ENCODE results near the gene CBY1. TPM values are rescaled to one million over a fixed set of nuclear protein-coding genes. Genes with fewer than 3 reads are reported as not detected.
A peak's percentile ranks its signal among the peaks of the same experiment; 100 is the strongest.

CBY1 gene
- total RNA-seq, 1 donor from 2014 or later: 29.7 TPM

DNA sequence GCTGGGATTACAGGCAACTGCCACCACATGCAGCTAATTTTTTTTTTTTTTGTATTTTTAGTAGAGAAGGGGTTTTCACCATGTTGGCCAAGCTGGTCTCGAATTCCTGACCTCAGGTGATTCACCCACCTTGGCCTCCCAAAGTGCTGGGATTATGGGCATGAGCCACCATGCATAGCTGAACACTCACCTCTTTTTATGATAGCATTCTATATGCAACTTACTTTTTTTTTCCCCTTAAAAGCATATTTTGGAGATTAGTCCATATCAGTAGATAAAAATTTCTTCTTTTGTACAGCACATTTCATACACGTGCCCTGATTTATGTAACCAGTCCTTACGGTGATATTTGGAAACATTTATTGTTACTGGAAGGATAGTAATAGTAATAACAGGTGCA is 63.9 kb downstream of the CBY1 start:
- Mint-ChIP-seq H3K36me3 (ENCODE audit: low read depth, unreplicated experiment) (peaks cover 41% of the 10 kb centered on the region), H3K4me1 (ENCODE audit: unreplicated experiment) (peaks cover 20% of the 10 kb centered on the region), H3K4me3 (ENCODE audit: unreplicated experiment) (no peak overlapping the region), H3K27me3 (ENCODE audit: unreplicated experiment) (no peaks in the 10 kb centered on the region), H3K9me3 (ENCODE audit: unreplicated experiment) (no peaks in the 10 kb centered on the region), H3K27ac (ENCODE audit: unreplicated experiment) (no peak overlapping the region)
- no peak for DNase-seq (ENCODE audit: low spot score)
- TF ChIP-seq, protein P1, sequence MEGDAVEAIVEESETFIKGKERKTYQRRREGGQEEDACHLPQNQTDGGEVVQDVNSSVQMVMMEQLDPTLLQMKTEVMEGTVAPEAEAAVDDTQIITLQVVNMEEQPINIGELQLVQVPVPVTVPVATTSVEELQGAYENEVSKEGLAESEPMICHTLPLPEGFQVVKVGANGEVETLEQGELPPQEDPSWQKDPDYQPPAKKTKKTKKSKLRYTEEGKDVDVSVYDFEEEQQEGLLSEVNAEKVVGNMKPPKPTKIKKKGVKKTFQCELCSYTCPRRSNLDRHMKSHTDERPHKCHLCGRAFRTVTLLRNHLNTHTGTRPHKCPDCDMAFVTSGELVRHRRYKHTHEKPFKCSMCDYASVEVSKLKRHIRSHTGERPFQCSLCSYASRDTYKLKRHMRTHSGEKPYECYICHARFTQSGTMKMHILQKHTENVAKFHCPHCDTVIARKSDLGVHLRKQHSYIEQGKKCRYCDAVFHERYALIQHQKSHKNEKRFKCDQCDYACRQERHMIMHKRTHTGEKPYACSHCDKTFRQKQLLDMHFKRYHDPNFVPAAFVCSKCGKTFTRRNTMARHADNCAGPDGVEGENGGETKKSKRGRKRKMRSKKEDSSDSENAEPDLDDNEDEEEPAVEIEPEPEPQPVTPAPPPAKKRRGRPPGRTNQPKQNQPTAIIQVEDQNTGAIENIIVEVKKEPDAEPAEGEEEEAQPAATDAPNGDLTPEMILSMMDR (IDR thresholded peaks at IDR 0.05; ENCODE audit: unreplicated experiment): no peak

DNA sequence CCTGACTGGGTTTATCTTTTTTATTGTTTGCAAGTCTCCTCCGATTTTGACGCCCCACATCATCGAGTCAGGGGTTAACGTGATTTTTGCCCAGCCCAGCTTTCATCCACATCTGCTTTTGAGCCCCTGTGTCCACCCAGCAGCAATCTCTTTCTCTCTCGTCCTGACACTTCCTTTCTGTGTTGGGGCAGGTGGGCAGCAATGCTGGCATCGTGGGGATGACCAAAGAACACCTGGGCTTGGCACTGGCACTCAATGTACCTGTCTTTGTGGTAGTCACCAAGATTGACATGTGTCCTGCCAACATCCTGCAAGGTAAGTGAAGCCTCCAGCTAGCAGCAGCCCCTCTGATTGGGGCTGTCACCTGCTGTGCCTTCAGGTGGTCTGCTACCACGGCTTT is 65.1 kb downstream of the CBY1 start:
- Mint-ChIP-seq H3K27ac (ENCODE audit: unreplicated experiment) (no peak overlapping the region), H3K27me3 (ENCODE audit: unreplicated experiment) (no peaks in the 10 kb centered on the region), H3K4me3 (ENCODE audit: unreplicated experiment) (peak overlapping the region; percentile 19), H3K4me1 (ENCODE audit: unreplicated experiment) (peaks cover 18% of the 10 kb centered on the region), H3K9me3 (ENCODE audit: unreplicated experiment) (no peaks in the 10 kb centered on the region), H3K36me3 (ENCODE audit: low read depth, unreplicated experiment) (peaks cover 45% of the 10 kb centered on the region)
- TF ChIP-seq, protein P1 (IDR thresholded peaks at IDR 0.05; ENCODE audit: unreplicated experiment): no peak
- DNase-seq (ENCODE audit: low spot score): no peak

Other genes starting within 250 kb of the CBY1 start
- gene KCNJ4, start 201.4 kb upstream of the CBY1 start, total RNA-seq (ENCODE audit: unreplicated experiment): 0.21 TPM
- 3.7 TPM for gene KDELR3, start 188.5 kb upstream of the CBY1 start, total RNA-seq (ENCODE audit: unreplicated experiment)
- gene DDX17, start 150.3 kb upstream of the CBY1 start, total RNA-seq (ENCODE audit: unreplicated experiment): 492 TPM
- gene DMC1, start 86.5 kb upstream of the CBY1 start, total RNA-seq (ENCODE audit: unreplicated experiment): 3.5 TPM
- 2.5 TPM for gene FAM227A, start 246 bp upstream of the CBY1 start, total RNA-seq (ENCODE audit: unreplicated experiment)
- 108 TPM for gene TOMM22, start 25.3 kb downstream of the CBY1 start, total RNA-seq (ENCODE audit: unreplicated experiment)
- 49.6 TPM for gene JOSD1, start 44.3 kb downstream of the CBY1 start, total RNA-seq (ENCODE audit: unreplicated experiment)
- gene GTPBP1, start 49.3 kb downstream of the CBY1 start, total RNA-seq (ENCODE audit: unreplicated experiment): 44.5 TPM
- 74.4 TPM for gene SUN2, start 99.4 kb downstream of the CBY1 start, total RNA-seq (ENCODE audit: unreplicated experiment)
- 20.2 TPM for gene DNAL4, start 137.5 kb downstream of the CBY1 start, total RNA-seq (ENCODE audit: unreplicated experiment)
- gene NPTXR, start 187.4 kb downstream of the CBY1 start, total RNA-seq (ENCODE audit: unreplicated experiment): 0.62 TPM
- gene CBX6, start 215.6 kb downstream of the CBY1 start, total RNA-seq (ENCODE audit: unreplicated experiment): 11.0 TPM

All from endothelial cell (in vitro differentiated cells).